Measurements from ENCODE around the gene RRP1B.
"Not testable (repeated sequence)": the region's sequence is repeated elsewhere in the genome, so short reads cannot be mapped to it uniquely, and the experiment has no call there.

The RRP1B gene

DNA sequence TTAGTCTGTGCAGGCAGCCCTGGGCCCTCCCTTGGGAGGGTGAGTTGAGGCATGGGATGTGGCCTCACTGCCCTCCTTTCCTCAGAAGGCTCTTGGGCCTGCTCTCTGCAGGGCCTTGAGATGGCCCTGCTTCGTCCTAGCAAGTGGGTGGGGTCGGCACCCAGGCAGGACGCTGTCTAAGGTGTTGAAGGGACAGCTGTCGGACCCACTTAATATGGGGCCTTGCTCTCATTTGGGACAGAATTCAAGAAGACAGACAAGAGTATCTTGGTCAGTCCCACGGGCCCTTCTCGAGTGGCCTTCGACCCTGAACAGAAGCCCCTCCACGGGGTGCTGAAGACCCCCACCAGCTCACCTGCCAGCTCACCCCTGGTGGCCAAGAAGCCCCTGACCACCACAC is 33.6 kb downstream of the RRP1B start:
- no peak overlapping the region for H3K4me3 ChIP-seq (ENCODE audit: low read length)
- no peak for DNase-seq (ENCODE audit: low read depth, low spot score)

DNA sequence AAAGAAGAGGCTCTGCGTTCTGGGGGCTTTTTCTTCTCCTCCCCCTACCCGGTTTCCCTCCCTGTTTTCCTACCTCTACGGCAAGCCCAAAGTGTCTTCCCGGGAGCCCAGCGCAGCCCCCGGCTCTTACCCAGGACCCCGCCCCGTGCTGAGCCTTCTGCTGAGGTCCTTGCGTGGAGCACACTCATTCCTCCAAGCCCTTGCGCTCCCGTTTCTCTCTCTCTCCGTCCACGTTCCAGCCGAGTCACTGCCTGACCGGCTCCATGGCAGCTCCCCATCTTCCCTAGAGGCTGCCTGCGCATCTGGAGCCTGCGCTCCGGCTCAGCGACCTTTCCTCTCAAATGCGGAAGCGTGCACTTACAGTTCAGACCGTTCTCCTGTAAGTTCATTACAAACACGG is 34.6 kb downstream of the RRP1B start:
- no peak for DNase-seq (ENCODE audit: low read depth, low spot score)

DNA sequence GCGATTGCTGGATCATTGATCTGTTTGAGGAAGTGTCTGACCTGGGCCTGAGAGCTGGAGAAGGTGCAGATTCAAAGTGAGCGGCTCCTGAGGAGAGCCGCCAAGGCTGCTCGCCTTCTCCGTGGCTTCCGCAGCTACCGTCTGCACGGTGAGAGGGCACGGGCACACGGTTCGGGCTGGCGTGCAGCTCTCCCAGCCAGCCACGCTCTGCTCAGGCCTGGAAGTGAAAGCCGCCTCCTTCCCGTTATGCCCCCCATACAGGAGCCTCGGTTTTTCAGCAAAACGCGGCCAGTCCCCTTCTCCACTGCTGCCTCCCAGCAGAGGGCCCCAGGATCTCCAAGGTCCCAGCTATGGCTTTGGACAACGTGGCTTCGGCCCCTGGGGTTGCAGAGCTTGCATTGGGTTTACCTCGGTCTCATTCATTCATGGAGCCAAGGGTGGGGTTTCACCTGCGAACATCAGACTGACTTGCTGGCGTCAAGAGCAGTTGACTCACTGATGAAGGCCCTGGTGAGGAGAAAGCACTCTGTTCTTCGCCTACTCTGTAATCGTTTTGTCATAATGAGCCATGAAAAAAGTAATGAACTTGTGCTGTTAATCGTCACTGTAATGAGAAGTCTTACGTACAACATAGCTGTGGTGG is 35.2 kb downstream of the RRP1B start:
- DNase-seq (ENCODE audit: low read depth, low spot score) = no peak
- no peak overlapping the region for H3K4me3 ChIP-seq (ENCODE audit: low read length)

More for the DNA sequence above, 34.6 kb downstream of the RRP1B start:
- H3K4me3 ChIP-seq (ENCODE audit: low read length) = no peak overlapping the region

DNA sequence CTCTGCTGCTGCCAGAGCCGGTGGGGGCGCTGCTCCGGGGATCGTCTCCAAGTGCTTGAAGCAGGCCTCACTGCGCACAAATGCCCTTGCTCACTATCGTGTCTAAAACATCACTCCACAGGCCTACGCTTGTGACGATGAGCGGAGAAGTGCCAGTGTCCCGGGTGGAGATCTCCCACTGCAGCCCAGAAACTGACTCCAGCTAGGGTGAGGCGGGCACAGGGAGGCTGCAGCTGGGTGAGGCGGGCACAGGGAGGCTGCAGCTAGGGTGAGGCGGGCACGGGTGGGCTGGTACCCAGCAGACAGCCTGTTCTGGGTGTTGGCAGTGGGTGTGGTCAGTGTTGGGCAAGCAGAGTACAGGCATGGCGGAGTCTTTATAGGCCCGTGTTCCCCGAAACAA is 36.9 kb downstream of the RRP1B start:
- DNase-seq (ENCODE audit: low read depth, low spot score) = no peak
- H3K4me3 ChIP-seq (ENCODE audit: low read length) = no peak overlapping the region

DNA sequence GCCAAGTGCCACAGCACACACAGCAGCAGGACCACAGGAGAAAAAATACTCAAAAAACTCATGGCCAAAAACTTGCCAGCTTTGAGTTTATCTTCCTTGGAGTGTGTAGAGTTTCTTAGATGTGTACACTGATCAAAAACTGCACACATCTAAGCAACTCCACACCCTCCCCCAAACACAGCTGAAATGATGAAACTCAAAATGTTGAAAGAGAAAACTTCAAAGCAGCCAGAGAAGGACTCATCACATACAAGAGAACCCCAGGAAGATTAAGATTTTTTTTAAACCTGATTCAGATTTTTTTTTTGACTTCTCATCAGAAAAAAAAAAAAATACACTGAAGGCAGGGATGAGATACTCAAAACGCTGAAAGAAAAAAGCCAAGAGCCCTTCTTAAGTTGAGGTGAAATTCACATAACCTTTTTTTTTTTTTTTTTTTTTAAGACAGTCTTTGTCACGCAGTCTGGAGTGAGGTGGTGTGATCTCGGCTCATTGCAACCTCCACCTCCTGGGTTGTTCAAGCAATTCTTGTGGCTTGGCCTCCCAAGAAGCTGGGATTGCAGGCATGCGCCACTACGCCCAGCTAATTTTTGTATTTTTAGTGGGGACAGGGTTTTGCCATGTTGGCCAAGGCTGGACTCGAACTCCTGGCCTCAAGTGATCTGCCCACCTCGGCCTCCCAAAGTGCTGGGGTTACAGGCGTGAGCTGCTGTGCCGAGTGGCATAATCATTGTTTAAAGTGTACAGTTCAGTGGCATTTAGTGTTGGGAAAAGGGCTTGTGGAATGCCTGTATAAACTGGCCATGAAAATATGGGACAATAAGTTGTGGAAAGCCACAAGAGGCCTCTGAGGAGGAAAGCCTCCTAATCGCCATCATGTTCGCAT is 38.6 kb downstream of the RRP1B start:
- no peak overlapping the region for H3K4me3 ChIP-seq (ENCODE audit: low read length)
- peak; percentile 90 for DNase-seq (ENCODE audit: low read depth, low spot score)

DNA sequence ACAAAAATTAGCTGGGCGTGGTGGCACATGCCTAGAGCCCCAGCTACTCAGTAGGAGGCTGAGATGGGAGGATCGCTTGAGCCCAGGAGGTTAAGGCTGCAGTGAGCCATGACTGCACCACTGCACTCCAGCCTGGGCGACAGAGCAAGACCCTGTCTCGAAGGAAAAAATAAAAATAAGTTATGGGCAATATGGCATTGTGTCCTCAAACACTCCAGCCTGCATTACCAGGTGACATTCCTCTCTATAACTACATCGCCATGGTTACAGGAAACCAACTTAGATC is 40.1 kb downstream of the RRP1B start:
- H3K4me3 ChIP-seq (ENCODE audit: low read length); DNase-seq (ENCODE audit: low read depth, low spot score): not testable (repeated sequence)

DNA sequence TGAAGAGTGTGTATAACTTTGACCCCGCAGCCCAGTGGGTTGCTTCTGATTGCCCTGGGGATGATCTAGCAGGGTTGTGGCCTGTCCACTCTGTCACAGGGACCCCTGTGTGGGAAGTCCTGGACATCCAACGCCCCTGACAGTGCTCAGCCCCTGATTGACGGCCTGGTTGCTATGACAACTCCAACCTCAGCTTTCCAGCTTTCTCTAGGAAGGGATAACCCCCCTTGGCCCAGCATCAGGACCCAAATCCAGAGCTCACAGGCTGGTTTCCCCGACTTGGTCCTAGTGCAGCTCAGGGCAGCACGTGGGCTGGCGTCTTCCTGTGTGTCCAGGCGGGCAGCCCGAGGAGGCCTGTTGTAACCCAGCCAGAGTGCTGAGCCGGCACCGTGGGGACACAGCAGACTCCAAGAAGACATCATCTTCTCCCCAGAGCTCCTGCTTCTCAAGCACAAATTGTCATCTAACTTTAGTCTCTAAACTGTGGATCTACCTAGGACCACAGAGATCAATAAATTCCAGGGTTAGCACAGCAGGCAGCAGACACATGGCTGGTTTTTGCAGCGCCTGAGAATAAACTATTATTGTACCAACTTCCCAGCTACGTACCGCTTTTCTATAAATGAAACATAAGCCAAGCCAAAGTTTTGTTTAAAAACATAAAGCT is 40.7 kb downstream of the RRP1B start:
- H3K4me3 ChIP-seq (ENCODE audit: low read length) = no peak overlapping the region
- DNase-seq (ENCODE audit: low read depth, low spot score) = no peak

DNA sequence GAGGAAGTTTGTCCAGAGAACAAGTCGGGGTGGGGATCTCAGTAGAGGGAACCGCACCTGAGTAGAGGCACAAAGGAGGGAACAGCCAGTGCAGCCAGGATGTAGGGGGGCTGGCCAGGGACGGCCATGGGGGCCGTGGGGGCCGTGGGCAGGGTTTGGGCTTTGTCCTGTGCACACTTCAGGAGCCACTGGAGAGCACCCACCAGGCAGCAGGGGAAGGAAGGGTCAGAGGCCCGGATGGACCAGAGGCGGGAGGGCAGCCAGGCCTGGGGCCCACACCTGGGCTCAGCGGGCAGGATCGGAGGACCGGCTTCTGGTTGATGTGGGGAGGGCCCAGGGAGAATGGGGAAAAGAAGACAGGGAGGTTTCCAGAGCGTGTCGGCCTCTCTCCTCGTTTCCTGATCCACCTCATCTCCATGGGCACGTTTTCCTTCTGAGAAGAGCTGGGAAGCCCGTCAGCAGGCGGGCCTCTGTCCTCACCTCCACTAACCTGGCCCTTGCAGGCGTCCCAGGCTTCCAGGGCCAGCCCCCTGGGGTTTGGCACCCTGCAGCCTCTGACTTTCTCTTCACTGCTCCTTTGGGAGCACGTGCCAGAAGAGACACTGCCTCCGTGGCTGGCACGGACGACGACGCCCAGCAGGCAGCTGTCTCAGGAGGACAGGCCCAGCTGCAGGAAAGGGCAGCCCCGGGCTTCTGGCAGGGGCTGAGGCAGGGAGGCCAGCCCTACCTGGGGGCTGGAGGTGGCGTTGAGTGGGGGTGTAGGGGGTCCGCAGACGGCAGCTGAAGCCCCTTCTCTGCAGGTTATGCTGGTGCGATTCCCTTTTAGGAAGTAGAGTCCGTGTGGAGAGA is 42.8 kb downstream of the RRP1B start:
- no peak for DNase-seq (ENCODE audit: low read depth, low spot score)
- no peak overlapping the region for H3K4me3 ChIP-seq (ENCODE audit: low read length)

DNA sequence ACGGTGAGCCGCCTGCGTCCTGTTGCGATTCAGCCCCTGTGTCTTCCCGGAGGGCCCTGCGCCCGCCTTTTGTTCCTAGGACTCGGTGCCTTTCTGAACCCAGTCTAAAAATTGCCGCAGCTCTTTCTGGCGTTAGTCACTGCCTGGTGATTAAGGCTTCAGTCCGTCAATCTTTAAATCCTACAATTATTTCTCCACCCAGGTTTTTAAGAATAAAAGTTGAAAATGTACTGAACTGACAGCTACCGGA is 43.4 kb downstream of the RRP1B start:
- DNase-seq (ENCODE audit: low read depth, low spot score) = no peak
- no peak overlapping the region for H3K4me3 ChIP-seq (ENCODE audit: low read length)

DNA sequence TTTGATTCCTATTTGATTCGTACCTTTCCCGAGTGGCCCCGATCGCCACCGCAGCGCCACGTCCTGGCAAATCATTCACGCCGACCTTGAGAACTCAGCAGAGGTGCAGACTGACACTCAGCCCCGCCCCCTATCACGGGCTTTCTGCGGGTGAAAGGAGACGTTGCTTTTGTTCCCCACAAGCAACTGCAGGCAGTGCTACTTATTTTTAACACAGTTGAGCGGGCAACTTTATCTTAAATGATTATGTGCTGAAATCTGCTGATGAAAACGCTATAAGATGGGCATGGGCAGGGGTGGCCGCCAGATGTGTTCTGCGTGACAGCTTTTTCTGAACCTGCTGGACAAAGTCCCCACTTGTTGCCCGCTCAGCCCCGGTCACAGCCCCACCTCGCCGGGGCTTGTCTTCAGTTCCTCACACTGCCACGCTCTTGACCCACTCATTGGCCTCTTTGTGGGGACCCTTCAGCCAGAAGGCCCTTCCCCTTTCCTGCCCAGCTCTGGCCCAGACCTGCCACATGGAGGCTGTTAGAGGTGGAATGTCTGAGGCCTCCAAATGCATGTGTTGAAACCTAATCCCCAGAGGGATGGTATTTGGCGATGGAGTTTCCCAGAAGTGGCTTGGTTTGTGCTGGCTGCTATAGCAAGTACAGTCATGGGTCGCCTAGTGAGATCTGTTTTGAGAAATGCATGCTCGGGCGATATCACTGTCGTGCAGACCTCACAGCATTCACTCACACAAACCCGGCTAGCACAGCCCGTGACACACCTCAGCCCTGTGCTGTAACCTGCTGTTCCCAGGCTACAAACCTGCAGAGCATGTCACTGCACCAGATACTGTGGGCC is 43.9 kb downstream of the RRP1B start:
- DNase-seq (ENCODE audit: low read depth, low spot score) = no peak
- H3K4me3 ChIP-seq (ENCODE audit: low read length) = no peak overlapping the region

DNA sequence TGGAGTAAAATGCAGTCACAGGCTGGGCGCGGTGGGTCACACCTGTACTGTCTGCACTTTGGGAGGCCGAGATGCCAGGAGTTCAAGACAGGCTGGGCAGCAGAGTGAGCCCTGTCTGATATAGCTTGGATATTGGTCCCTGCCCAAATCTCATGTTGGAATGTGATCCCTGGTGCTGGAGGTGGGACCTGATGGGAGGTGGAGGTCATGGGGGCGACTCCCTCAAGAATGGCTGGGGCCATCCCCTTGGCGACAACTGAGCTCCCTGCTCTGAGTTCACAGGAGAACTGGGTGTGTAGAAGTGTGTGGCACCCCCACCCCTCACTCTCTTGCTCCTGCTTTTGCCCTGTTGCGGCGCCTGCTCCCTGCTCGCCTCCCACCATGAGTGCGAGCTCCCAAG is 48.1 kb downstream of the RRP1B start:
- no peak overlapping the region for H3K4me3 ChIP-seq (ENCODE audit: low read length)
- no peak for DNase-seq (ENCODE audit: low read depth, low spot score)

DNA sequence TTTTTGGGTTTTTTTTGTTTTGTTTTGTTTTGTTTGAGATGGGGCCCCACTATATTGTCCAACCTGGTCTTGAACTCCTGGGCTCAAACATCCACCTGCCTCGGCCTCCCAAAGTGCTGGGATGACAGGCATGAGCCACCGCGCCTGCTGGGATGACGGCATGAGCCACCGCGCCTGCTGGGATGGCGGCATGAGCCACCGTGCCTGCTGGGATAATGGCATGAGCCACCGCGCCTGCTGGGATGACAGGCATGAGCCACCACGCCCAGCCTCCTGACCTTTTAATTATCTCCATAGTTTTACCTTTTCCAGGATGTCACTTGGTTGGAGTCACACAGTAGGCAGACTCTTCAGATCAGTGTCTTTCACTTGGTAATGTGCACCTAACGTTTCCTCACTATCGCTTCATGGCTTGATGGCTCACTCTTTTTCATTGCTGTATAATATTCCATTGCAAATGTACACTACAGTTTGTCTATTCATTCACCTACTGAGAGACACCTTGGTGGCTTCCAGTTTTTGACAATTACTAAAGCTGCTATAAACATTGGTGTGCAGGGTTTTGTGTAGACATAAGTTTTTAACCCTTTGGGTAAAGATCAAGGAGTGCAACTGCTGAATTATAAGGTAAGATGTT is 49.5 kb downstream of the RRP1B start:
- DNase-seq (ENCODE audit: low read depth, low spot score) = no peak
- no peak overlapping the region for H3K4me3 ChIP-seq (ENCODE audit: low read length)

DNA sequence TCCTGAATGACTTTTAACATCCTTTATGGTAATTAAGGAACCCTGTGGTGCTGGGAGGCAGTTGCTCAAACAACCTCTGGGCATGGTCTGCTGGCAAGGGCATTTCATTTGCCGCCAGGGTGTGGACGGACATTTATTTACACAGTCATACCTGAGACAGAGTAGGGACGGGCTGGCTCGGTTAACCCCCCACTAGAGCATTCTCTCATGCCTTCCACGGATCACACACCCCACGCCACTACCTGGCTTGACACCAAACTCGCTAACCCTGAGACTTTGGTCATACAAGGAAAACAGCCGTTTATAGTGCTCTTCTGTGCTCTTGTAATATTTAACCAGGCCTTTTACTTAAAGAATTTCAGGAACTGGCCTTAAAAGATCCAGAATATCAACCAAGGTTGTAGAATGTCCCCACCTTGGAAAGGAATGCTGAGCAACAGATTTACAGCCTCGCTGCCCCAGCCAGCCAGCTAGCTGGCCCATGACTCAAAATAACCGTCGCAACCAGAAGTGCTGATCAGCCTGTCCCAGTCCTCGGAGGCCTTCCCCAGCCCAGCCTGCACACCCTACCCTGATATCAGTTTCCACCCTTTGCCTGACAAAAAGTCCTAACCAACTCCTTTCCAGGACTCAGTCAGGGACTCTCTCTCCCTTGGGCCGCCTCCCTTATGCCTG is 53.0 kb downstream of the RRP1B start:
- no peak for DNase-seq (ENCODE audit: low read depth, low spot score)
- H3K4me3 ChIP-seq (ENCODE audit: low read length) = no peak overlapping the region

DNA sequence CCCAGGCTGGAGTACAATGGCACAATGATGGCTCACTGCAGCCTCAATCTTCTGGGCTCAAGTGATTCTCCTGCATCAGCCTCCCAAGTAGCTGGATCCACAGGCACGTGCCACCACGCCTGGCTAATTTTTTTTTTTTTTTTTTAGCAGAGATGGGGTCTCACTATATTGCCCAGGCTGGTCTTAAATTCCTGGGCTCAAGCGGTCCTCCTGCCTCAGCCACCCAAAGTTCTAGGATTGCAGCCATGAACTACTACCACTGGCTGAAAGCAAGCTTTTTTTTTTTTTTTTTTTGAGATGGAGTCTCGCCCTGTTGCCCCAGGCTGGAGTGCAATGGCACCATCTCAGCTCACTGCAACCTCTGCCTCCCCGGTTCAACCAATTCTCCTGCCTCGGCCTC is 53.8 kb downstream of the RRP1B start:
- not testable (repeated sequence) for DNase-seq (ENCODE audit: low read depth, low spot score); H3K4me3 ChIP-seq (ENCODE audit: low read length)

DNA sequence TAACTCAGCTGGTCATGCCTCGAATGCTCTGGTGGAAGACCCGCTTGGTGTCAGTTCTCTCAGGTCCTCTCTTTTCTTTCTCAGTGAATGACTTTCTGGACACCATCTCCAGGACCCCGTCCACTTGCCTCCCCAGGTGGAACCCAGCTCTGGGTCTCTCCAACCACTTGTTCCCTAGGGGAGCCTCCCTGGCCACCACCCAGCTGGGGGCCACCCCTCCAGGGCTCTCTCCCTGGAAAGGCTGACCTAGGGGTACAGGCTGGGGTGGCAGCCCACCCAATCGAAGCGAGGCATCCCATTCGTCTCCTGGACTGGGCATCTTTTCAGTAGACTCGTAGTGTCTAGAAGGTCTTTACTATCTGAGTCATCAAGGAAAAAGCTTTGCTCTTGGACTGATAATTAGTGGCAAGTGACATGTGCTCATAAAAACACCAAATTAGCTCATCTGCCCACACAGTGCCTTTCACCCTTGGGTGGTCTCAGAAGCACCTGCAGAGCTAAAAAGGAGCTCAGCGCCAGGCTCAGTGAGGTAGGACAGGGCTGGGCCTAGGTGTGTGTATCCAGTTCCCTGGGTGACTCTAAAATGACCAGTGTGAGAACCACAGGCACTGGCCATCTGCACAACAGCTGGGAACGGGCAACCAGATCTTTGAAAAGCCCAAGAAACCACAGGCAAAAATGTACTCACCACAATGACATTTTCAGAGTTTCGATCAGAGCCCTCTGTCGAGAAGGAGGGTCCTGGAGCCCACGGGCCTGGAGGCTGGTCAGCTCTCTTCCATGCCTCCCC is 57.2 kb downstream of the RRP1B start:
- DNase-seq (ENCODE audit: low read depth, low spot score) = no peak
- H3K4me3 ChIP-seq (ENCODE audit: low read length) = no peak overlapping the region

DNA sequence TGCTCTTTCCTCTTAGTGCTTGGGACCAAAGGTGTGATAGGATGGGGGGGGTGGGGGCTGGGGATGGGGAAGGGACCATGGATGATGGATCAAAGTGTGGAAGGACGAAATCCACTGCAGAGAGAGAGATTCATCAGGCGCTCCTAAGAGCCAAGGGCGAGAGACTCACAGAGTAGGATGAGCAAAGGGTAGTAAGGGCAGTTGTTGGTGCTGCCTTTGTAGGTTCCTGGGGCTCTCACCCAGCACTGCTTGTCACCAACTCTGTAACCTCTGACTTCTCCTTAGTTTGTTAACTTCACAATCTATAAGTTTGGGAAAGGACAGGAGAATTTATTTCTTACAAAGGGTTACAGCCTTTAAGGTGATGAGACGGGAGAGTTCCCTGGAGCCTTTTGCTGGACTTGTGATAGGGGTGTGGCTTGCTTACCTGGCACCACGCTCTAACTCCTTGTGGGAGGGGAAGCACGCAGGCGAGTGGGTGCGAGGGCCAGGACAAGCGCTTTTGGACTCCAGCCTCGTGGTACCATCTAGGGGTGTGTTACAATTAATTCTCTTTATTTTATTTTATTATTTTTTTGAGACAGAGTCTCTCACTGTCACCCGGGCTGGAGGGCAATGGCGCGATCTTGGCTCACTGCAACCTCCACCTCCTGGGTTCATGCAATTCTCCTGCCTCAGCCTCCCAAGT is 58.0 kb downstream of the RRP1B start:
- H3K4me3 ChIP-seq (ENCODE audit: low read length) = no peak overlapping the region
- no peak for DNase-seq (ENCODE audit: low read depth, low spot score)
